ENCODE results near the gene C2CD4B.

The C2CD4B gene

GRCh38 chr15:62165104-62165792, at the start of gene C2CD4B:
C2CD4B (minus strand) TSS chr15:62165285; CDS start chr15:62164984, 301 bp downstream.
- DNase-seq (ENCODE audit: low spot score) = peak; percentile 9

DNA sequence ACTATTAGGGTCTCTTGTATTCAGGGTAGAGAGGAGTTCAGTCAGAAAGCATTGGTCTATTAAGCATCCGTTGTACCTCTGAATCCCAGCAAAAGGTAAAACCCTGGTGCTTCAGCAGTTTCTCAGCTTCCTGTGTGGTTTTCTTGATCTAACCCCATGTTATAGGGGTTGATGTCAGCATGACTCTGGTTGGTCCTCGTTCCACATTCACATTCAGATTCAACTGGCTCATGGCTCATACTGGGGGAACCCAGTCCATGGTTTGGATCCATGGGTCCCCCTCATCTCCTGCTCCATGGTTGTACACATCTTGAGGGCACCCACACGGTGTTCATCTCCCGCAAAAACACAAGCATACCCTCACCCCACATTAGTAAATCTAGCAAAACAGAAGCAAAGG, 47.7 kb upstream of the C2CD4B start:
- no peak for DNase-seq (ENCODE audit: low spot score)

DNA sequence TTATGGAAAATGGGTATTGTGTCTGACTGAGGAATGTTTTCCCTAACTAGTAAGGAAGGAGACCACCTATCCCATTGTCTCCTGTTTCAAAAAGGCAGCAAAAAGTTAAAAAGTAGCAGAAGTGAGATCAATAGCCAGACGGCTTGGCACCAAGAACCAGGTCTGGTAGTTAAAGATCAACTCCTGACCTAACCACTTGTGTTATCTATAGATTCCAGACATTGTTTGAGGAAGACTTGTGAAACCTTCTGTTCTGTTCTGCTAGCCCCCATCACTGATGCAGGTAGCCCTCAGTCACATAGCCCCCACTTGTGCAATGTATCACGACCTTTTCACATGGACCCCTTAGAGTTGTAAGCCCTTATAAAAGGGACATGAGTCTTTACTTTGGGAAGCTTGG, 46.3 kb upstream of the C2CD4B start:
- DNase-seq (ENCODE audit: low spot score) = no peak

GRCh38 chr15:62209821-62210220, 44.7 kb upstream of the C2CD4B start:
- DNase-seq (ENCODE audit: low spot score) = no peak

DNA sequence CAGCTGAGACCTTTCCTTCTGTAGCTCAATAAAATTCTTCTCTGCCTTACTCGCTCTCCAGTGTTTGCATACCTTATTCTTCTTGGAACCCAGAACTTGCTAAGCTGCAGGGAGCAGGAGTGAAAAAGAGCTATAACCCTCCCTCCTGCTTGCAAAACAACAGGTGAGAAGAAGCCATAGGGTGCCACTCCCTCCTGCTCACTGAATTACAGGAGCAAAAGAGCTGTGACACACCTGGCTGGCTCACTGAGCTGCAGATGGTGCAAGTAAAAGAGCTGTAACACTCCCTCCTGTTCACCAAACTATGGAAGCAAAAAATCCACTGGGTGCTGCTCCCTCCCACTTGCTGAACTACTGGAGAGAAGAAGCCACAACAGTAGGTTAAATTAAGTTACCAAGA, 44.2 kb upstream of the C2CD4B start:
- DNase-seq (ENCODE audit: low spot score) = no peak

DNA sequence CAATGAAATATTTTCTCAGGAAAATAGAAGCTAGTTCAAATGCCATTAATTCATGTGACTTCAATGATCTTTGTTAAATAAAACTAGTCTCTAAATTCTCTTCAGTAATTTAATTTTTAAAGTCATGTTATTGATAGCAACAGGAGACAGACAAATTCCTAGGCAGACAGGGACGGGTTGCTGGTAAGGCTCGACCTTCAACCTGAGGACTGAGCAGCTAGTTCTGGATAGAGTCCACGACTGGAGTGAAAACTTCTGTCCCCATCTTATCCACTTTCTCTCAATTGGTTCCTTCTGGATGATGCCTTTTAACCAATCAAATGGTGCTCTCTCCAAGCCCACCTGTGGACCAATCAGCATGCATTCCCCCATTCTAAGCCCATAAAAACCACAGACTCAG, 43.8 kb upstream of the C2CD4B start:
- no peak for DNase-seq (ENCODE audit: low spot score)

- DNase-seq (ENCODE audit: low spot score) = no peak
Measured at GRCh38 chr15:62208367-62208766, 43.3 kb upstream of the C2CD4B start.

GRCh38 chr15:62190675-62191074, 25.6 kb upstream of the C2CD4B start:
- DNase-seq (ENCODE audit: low spot score) = no peak

DNA sequence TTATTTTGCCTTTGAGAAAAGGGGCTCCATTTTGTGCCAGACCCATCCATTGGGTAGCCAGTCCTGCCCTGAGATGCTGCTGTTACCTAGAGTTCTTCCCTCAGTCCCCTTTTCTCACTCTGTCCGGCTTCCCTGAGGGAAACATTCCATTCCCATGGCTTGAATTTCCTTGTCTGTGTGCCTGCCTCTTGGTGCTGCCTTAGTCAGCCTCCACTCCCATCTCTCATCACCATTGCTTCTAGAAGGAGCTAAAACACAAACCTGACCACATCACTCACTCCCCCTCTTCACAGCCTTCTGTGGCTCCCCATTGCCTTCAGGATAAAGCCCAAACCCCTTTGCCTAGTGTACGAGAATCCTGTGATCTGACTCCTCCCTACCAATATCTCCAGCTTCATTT, 25.2 kb upstream of the C2CD4B start:
- no peak for DNase-seq (ENCODE audit: low spot score)

DNA sequence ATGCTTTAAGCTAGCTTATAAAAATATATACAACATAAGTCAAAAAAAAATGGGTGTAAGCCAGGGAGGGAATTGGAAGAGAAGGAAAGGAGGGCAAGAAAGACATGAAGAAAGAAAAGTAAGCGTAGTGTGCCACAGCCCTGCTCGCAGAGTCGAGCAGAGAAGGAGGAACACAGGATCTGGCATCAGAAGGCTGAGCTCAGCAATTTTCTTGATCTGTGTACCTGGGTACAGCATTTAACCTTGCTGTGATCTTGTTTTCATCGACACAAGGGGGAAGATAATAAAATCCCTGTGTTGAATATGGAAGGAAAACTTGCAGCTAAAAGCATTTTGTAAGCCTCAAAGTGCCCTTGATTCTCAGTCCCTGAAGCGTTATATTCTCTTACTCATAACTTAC, 23.7 kb upstream of the C2CD4B start:
- no peak for DNase-seq (ENCODE audit: low spot score)

- DNase-seq (ENCODE audit: low spot score) = no peak
Measured at GRCh38 chr15:62187910-62188309, 22.8 kb upstream of the C2CD4B start.

- no peak for DNase-seq (ENCODE audit: low spot score)
Measured at GRCh38 chr15:62187425-62187824, 22.3 kb upstream of the C2CD4B start.

- DNase-seq (ENCODE audit: low spot score) = no peak
Measured at GRCh38 chr15:62186578-62186977, 21.5 kb upstream of the C2CD4B start.

DNA sequence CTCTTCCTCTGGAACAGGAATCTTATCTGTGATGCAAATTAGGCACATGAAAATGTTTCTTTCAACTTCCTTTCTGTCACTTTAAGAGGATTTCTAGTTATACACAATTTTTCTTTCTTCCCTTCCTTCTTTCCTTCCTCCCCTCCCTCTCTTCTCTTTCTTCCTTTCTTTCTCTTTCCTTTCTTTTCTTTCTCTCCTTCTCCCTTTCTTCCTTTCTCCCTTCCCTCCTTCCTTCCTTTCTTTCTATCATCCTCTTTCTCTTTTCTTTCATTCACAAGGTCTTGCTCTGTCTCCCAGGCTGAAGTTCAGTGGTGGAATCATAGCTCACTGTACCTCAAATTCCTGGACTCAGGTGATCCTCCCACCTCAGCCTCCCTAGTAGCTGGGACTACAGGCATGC, 18.0 kb upstream of the C2CD4B start:
- no peak for DNase-seq (ENCODE audit: low spot score)

DNA sequence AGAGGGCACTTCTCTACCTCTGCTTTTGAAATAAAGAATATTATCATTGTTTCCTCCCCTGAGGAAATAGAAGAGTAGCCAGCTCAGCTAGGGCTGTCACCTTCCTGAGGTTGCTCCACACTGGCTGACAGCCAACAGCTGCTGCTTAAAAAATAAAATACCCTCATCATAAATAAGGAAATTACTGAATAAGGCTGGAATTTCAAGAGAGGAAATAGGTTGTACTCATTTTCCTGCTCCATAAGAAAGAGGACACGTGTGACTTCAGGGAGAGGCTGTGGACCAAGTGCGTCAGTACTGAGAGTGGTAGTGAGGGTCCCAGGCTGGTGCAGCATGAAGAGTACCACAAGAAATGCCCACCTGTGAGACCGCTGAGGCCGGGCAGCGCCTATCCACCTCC, 8.1 kb upstream of the C2CD4B start:
- DNase-seq (ENCODE audit: low spot score) = no peak

- no peak for DNase-seq (ENCODE audit: low spot score)
Measured at GRCh38 chr15:62171882-62172281, 6.8 kb upstream of the C2CD4B start.

DNA sequence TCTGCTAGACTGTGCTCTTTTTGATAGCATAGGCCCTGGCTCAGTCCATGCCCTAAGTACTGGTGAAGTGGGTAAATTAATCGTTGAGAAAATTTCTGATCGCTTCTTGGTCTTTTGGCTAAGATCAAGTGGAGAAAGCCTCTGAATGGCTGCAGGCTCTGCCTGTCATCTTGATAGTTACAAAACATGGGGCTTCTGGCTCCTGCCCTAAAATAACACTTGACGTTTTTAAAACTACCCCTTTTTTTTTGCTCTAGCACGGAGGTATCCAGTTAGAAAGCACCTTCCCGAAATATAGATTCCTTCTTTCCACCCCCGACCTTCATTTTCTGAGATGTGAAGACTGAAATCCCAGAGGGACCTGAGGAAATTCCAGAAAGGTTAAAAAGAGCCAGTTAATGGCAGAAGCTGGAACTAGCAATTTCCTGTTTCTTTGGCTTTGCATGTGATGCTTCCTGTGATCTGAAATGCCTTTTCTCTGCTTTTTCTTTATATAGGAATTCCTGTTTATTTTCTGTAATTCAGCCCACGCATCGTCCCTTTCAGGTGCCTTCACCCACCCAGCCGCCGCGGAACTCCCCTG, 799 bp upstream of the C2CD4B start:
- no peak for DNase-seq (ENCODE audit: low spot score)

DNA sequence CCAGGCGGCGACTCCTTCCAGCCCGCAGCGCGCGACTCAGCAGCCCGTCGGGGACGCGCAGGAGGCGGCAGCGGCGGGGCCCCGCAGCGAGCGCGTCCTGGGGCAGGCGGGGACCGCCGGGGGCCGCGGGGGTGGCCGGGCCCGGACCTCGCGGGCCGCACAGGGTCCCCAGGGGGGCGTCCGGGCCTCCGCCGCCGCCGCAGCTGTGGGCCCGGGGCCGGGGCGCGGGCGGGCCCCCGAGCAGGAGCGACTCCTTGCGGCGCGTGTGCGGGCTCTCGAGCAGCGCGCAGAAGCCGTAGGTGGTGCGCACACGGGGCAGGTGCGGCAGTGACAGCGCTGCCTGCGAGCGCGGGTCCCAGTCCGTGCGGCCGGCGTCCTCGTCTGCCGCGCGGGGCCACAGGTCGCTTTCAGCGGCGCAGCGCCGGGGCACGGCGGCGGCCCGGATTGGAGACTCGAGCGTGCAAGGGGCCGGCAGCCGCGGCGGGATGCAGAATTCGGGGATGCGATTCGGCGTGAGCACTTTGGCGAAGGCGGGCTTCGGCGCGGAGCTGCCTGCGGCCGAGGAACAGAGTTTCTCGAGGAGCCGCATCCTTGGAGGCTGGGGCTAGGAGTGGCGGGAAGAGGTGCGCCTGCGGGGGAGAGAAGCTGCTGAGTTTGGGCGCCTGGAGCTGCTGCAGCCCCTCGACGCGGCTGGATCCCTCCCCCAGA, 535 bp downstream of the C2CD4B start:
- peak; percentile 28 for DNase-seq (ENCODE audit: low spot score)

GRCh38 chr15:62164014-62164395, 1.1 kb downstream of the C2CD4B start:
- no peak for DNase-seq (ENCODE audit: low spot score)

DNA sequence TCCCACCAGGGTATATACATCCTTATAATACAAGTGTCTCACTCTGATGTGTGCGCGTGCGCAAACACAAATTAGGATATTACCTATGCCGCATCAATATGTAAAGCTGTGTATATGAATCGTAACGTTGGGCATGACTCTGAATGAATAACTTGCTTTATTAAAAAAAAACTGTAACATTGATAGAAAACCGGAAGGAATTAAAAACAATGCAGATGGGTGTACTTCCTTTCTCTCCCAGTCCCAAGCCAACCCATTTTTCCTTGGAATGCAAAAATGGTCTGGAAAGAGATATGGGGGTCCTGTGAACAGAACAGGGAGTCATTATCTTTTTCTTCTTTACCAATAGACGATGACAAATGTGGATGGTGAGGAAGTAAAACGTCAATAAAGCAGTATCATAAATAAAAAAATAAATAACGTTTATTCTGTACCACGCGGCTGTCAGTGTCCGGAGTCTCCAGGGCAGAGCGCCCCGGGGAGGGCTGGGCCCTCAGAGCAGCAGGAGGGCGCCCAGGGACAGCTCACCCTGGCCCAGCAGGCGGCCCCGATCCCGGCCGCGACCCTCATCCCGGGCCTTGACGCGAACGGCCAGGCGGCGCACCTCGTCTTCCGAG, 1.6 kb downstream of the C2CD4B start:
- no peak for DNase-seq (ENCODE audit: low spot score)

- DNase-seq (ENCODE audit: low spot score) = no peak
Measured at GRCh38 chr15:62153228-62153627, 11.9 kb downstream of the C2CD4B start.

GRCh38 chr15:62150445-62150844, 14.6 kb downstream of the C2CD4B start:
- DNase-seq (ENCODE audit: low spot score) = no peak

DNA sequence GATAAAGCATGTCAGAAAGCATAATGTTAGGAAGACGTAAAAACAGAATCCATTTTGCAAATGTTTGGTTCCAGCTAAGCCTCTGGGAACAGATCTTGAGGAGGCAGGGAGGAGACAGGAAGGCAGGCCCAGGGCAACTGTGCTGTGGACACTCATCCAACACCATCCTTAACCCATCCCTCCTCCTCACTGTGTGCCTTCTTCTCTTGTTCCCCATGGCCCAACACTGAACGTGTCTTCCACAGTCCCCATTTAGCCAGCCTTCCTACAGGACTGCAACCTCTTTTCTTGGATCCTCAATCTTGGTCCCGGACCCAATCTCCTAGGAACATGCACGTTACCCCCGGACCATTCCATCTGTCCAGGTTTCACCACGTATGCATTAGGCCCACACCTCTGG, 15.4 kb downstream of the C2CD4B start:
- no peak for DNase-seq (ENCODE audit: low spot score)
